Measurements from ENCODE around the gene FLVCR1. TPM values are rescaled to one million over a fixed set of nuclear protein-coding genes. Genes with fewer than 3 reads are reported as not detected.

Gene FLVCR1
- total and polyA plus RNA-seq, 10 donors, result 3.6 to 10.7 (median 8.0) TPM

DNA sequence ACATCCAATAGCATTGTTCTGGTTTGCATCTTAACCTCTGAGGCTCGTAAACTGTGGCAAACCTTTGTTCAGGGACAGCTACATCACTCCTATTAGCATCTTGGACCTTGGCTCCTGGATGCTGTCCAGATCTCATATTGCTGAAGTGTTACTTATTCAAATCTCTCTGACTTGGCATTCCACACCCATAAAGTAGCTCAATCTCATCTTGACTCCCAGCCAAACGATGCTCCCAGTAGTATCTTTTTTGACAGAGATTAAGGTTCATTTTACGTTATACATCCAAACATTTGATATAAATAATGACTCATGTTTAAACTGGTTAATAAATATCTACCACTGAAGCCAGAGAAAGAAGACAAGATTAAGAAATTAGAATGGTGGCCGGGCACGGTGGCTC is 4.4 kb upstream of the FLVCR1 start:
- Histone ChIP-seq H3K36me3 (peaks cover 0 to 6% (median 0%) of the 10 kb centered on the region in 6 donors), H3K27me3 (replicated peaks in 1 of 7) (no peaks in the 10 kb centered on the region), H3K27ac (no peak overlapping the region), H3K9me3 (peaks cover 0 to 3% (median 0%) of the 10 kb centered on the region in 8 donors), H3K4me3 (no peak overlapping the region), H3K4me1 (peaks cover 8 to 19% (median 10%) of the 10 kb centered on the region in 6 donors)
- 95 to 96% (median 96%) methylated on average over 5 of the region's 5 CpGs for WGBS, 5 donors
- TF ChIP-seq CTCF (IDR thresholded peaks at IDR 0.05 in 8 of 11, conservative IDR thresholded peaks at IDR 0.05 in 3 of 11) (no peak), POLR2A (IDR thresholded peaks at IDR 0.05) (no peak), POLR2AphosphoS5 (IDR thresholded peaks at IDR 0.05) (no peak)
- no peak for DNase-seq
- intact Hi-C loops (cut with DNase I; ENCODE audit: low total_unique reads), result no loop called here

DNA sequence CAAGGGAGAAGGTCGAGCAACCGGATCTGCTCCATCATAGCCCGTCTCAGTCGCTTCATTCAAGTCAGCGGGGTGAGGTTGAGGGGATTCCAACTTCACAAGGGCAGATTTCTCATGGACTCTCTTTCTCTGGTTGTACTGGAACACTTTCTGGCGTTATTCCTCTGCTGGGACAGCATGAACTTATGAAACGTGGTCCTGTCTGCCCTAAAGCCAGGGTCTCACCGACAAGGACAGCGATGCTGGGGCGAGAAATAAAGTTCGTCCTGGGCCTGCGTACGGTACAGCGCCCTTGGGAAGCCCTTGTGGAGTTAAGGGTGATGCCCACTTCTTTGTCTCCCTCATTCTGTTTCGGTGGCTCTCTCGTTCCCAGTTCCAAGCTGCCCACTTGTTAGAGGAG is 1.3 kb upstream of the FLVCR1 start:
- H3K27ac ChIP-seq, result no peak overlapping the region
- H3K27me3 ChIP-seq (replicated peaks in 1 of 7), result no peaks in the 10 kb centered on the region
- intact Hi-C loops (cut with DNase I; ENCODE audit: low total_unique reads), result no loop called here
- WGBS, 5 donors, result 91 to 96% (median 94%) methylated on average over 16 of the region's 16 CpGs
- no peaks in the 10 kb centered on the region for H3K9me3 ChIP-seq
- peak overlapping the region in 2 of 8 donors; percentile 94 to 96 for H3K4me3 ChIP-seq
- peaks cover 16 to 50% (median 38%) of the 10 kb centered on the region in 6 donors for H3K4me1 ChIP-seq
- DNase-seq, result no peak
- no peak for TF ChIP-seq POLR2A (IDR thresholded peaks at IDR 0.05)
- no peak for TF ChIP-seq CTCF (IDR thresholded peaks at IDR 0.05 in 8 of 11, conservative IDR thresholded peaks at IDR 0.05 in 3 of 11)
- no peak for TF ChIP-seq POLR2AphosphoS5 (IDR thresholded peaks at IDR 0.05)
- peaks cover 0 to 6% (median 0%) of the 10 kb centered on the region in 6 donors for H3K36me3 ChIP-seq

GRCh38 chr1:212858461-212859265 is 588 bp downstream of the FLVCR1 start:
- Histone ChIP-seq H3K9me3 (no peaks in the 10 kb centered on the region), H3K4me1 (peaks cover 16 to 69% (median 42%) of the 10 kb centered on the region in 6 donors), H3K27me3 (replicated peaks in 1 of 7) (no peaks in the 10 kb centered on the region), H3K36me3 (peaks cover 0 to 6% (median under 1%) of the 10 kb centered on the region in 6 donors), H3K4me3 (peak overlapping the region; percentile 55 to 96 (median 80)), H3K27ac (peak overlapping the region; percentile 78 to 91 (median 89))
- no peak for TF ChIP-seq POLR2A (IDR thresholded peaks at IDR 0.05)
- no peak for TF ChIP-seq CTCF (IDR thresholded peaks at IDR 0.05 in 8 of 11, conservative IDR thresholded peaks at IDR 0.05 in 3 of 11)
- TF ChIP-seq POLR2AphosphoS5 (IDR thresholded peaks at IDR 0.05), result no peak
- peak; percentile 85 for DNase-seq
- WGBS, 5 donors, result 5 to 12% (median 6%) methylated on average over 34 to 54 of the region's 54 CpGs
- intact Hi-C loops (cut with DNase I; ENCODE audit: low total_unique reads), result no loop called here

Data from spleen (tissue), 11 donors.